NCI-H460 (cell line): ENCODE measurements around the gene BICD1. TPM values are rescaled to one million over a fixed set of nuclear protein-coding genes. Genes with fewer than 3 reads are reported as not detected.
A peak's percentile ranks its signal among the peaks of the same experiment; 100 is the strongest.

Experiments used
- DNase-seq: peaks from one replicate; pipeline ENCODE4 v3.0.0-alpha.2; 2016; ENCODE audit warnings: low read depth; ENCODE audit errors: extremely low read depth
- total RNA-seq: library from RNA; depleted of rRNA; stranded (reverse); fragments of >200 nt; shearing (Covaris generic); gene quantifications from 2 replicates; pipeline ENCODE4 v1.2.3, GENCODE V29; 2014

Gene BICD1
- total RNA-seq, 1 experiment from 2014 or later: 7.2 TPM

DNA sequence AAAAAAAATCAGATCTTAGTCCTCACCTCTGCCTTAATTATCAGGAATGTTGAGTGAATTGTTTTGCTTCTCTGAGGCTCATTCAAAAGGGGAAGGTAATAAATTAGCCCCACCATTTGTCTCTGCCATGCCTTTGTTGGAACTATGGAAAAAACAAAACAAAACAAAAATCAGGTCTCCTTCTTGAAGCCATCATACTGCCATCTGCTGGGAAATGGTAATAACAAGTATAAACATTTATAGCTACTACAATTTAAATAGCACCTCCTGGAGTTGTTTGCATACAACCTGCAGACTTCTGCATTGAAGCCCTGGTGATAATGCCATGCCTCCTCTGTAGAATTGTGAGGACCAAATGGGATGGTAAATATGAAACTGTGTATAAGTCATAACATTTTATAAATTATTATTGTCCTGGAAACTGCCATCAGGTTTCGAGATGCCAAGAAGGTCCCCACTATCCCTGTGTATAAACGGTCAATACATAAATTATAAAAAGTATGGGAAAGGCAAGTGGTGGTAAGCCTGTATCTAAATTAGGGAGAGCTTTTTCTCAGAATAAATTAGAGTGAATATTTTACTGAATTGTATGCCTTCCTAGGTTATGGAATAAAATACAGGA lies 205.5 kb downstream of the BICD1 start:
- DNase-seq: peak; percentile 48

DNA sequence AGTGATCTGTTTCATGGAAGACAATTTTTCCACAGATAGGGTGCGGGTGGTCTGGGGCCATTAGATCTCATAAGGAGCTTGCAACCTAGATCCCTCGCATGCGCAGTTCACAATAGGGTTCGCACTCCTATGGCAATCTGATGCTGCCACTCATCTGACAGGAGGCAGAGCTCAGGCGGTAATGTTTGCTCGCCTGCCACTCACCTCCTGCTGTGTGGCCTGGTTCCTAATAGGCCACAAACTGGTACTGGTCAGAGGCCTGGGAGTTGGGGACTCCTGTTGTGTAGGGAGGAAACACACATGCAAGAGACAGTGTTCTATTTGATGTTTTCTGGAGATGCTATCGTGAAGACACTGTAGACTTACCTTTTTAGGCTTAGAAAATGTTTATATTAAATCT lies 215.7 kb downstream of the BICD1 start:
- no peak for DNase-seq

DNA sequence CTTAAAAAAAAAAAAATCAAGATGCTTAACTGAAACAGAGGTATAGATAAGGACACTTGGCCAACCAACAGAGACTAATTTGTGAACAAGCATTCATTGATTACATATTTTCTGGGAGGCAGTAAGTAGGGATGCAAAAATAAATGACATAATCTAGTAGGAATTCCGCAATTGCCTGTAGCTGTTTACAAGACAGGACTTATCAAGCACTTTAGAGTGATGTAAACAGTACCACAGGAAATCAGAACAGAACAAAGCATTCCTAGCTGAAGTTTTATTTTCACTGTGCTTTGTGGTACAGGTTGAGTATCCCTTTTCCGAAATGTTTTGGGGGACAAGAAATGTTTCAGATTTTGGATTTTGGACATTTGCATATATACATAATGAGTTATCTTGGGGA lies 224.5 kb downstream of the BICD1 start:
- peak; percentile 37 for DNase-seq

DNA sequence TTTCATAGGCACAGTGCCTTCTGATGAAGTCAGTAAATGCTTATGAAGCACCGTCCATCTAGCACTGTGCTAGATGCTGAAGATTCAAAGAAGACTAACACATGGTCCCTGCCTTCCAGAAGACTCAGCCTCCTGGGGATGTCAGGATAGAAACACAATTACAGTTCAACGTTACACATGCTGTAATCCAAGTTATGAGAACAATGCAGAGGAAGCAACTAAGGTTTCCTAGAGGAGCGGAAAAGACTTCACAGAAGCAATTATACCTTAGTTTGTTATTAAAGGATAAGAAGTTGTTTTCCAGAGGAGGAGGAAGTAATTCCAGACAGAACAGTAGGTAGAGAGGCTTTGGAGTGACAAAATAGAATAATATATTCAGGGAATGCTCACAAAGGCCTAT lies 225.8 kb downstream of the BICD1 start:
- DNase-seq: no peak

DNA sequence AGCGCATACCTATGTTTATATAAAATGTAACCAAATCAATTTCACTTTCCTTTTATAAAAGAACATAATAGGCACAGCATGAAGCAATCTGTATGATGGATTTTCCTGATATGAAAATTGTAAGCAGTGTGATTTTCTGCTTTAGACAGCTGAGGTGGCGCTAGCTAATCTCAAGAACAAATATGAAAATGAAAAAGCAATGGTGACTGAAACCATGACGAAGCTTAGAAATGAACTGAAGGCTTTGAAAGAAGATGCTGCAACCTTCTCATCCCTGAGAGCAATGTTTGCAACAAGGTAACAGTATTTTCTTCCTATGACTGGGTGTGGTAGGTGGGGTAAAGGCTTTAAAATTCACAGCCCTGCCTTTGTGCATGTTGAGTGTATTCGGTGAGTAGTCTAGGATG lies 227.7 kb downstream of the BICD1 start:
- no peak for DNase-seq

DNA sequence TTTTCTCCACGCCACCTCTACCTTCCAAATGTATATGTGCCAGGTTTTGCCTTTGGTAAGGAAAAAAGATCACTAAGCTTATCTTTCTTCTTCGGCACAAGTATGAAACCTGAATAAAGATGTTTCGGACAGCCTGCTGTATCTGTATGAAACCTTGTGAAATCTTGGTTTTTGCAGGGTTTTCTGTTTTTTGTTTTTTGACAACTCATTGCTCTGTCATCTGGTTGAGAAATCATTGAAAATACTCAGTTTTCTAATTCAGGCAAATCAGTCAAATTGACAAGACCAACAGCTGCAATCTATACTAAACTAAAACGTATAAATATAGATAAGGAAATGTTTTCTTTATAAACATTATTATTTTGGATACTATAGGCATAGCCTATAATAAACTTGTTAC lies 229.6 kb downstream of the BICD1 start:
- DNase-seq: no peak

DNA sequence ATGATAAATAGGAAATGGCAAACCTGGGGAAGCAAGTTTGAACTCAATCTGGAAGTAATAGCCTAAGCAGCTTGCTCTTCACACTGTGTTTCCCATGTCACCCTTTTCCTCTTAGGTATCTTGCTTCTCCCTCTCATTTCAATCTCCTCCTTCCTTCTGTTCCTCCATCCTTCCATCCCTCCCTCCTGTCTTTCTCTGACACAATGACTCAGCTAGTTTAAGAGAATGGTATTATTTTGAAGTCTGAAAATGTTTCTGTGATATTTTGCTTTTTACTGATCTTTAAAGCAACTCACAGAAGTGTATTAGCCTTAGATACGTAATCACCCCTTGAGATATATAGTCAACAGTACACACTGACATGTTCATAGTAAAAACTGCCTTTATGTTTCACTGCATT lies 236.8 kb downstream of the BICD1 start:
- no peak for DNase-seq

DNA sequence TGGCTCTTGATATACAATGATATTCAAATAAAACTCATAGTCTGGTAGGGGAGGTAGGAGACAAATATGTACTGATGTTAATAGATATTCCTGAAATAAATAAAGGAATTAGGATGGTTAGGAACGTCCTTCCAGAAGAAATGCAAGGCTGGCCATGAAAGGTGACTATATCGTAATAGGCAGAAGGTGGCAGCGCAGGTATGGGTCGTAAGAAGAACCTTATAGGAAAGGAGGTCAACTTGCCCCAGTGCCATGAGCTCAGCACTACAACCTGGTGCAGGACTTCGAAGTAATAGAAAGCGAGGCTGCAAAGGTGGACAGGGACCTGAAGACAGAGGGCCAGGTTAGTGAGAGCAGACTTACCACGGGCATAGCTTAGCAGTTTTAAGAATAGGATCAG lies 237.4 kb downstream of the BICD1 start:
- no peak for DNase-seq

DNA sequence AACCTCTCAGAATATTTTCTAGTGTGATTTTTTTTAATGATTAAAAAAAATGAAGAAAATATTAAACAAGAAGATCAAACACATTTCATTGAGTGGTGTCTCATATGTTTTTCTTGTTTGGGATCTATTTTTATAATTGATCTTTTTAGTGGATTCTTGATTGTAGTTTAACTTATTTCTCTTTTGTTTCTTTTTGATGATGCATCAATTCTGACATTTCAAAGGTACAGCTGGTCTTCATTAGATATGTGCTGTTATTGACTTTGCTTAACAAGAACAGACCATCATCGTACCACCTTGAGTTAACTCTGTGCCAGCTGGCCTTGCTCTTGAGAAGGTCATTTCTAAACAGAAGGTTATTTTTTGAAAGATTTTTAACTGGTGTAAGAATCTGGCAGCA lies 246.9 kb downstream of the BICD1 start:
- DNase-seq: no peak

DNA sequence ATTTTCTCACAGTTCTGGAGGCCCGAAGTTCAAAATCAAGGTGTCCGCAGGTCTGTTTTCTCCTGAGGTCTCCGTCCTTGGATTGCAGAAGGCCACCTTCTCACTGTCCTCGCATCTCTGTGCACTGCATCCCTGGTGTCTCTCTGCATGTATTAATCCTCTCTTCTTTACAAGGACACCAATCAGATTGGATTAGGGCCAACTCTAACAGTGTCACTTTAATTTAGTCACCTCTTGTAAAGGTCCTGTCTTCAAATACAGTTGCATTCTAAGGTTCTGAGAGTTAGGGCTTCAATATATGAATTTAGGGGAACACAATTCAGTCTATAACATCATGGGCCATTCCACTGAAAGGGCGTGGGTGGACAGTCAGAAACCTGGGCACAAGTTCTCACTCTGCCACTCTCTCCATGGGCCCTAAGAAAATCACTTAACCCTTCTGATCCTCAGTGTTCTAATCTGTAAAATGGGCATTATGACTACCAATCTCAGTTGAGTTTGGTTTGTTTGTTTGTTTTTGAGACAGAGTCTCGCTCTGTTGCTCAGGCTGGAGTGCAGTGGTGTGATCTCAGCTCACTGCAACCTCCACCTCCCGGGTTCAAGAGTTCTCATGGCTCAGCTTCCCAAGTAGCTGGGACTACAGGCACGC lies 251.1 kb downstream of the BICD1 start:
- no peak for DNase-seq

DNA sequence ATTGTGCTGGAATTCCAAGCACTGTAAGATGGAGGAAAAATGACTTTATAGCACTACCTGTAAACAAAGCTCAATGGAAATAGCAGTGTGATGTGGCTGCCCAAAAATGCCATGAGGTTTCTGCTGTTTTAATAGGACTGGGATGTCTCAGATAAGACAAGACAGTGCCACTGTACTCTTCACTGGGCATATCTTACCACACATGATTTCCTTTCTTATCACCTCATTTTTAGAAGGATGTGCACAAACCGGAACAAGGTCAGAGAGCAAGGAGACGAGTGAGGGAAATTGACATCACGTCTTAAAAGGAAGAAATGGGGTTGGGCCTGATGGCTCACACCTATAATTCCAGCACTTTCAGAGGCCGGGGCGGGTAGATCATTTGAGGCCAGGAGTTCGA lies 254.3 kb downstream of the BICD1 start:
- no peak for DNase-seq

DNA sequence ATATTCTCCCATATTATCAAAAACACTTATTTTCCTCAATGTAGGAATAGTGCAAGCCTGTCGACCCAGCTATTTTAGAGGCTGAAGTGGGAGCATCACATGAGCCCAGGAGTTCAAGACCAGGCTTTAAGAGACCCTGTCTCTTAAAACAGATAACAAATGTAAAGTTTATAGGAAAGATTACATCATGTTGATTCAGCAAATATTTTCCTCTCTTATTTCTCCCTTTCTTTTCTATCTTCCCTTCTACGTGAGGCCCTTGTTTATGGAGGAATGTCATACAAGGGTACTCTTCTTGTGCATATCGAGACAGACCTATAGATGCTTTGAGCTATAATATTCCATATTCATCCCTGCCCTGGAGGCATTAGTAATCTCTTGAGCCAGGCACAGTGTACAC lies 256.2 kb downstream of the BICD1 start:
- no peak for DNase-seq

DNA sequence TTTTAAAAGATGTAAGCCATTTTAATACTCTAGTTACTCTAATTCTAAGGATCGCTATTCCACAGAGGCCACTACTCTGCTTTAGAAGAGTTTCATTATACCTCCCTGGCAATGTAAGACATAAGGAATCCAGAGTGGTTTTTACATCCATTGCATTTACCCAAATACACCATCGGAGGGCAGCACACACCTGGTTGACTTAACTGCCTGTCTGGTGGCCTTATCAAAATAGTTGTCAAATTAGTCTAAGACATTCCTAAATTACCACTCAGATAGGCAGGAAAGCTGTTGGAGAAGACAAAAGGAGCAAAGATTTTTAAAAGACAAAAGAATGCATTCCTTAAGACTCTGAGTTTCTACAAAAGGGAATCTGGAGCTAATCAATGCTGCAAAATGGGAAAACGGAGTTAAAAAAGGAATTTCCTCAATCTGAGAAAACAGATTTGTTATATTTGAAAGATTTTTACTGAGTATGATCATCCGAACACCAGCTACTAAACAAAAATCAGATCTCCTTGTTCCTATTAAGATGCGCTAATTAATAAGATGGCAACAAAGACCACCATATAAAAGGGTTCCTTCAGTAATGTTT lies 258.9 kb downstream of the BICD1 start:
- peak; percentile 52 for DNase-seq

DNA sequence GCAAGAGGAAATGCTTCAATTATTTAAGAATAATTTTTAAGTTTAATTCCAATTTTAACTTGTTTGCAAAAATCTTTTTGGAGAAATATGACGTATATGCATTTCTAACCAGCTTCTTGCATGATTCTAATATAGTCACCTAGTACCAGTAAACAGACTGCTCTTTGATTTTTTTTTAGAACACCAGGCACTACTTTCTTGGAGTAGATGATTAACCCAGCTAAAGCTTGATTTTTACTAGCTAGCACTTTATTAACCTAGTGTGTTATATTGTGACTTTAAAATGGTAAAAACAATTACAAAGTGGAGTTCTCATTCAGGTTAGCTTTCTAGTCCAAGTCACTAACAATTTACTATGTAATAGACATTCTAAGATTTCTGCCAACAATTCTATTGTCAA lies 260.1 kb downstream of the BICD1 start:
- no peak for DNase-seq

DNA sequence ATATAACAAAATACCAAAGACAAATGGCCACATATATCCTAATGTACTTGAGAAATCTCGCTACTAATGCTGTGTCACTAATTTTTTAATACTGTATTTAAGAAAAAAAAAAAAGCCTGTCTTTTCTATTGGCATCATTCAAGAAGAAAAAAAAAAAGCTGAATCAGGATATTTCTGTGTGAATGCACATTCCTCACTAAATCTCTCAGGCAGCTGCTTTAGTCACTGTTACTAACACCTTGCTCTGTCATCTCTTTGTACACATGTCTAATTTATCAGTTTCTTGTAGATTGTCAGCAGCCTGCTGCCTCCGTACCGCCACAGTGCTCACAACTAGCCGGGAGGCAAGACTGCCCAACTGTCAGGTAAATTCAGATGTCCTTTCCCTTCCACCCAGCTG lies 260.7 kb downstream of the BICD1 start:
- DNase-seq: no peak

DNA sequence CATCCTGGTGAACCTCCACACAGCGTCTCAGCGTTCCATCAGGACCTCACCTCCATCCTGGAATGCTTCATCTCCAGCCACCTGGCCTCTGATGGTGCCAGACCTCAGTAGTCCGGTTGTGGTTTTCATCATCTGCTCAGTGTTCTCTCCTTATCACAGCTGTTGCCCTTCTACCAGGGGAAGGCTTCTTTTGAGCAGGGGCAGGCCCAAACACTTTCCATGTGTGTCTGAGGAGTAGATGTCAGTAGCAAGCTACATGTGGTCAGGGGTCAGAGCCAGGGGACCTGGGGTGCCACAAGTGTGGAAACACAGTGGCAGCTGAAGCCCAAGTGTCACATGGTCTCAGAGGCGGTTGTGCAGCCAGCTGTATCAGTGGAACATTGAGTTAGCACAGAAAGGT lies 262.6 kb downstream of the BICD1 start:
- no peak for DNase-seq

DNA sequence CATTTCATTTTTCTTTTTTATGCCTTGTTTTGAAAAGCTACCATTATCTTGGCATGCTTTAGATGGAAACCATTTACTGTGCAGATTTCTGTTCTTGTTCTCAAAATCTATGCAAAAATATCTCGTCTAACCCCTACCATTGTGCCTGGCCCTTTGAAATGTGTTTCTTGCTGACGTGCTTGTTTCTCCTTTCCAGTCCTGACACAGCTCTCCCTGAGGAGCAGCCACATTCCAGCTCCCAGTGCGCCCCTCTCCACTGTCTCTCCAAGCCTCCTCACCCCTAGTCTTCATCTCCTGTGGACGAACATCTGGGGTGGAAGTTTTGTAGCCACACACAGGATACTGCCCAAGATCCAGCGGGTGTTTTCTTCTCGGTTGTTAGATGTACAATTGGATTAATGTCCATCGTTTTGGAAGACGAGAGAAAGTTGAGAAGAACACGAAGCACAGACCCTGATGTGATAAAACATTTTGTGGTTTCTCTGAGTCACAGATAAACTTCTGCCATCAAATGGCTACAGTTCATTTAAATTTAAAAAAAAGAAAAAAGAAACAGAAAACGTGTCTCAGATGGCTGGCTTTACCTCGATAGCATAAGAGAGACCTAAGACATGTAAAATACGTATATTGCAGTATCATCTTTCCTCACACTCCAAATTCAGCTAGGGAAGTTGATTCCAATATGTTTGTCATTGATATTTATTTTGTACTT lies 270.9 kb downstream of the BICD1 start:
- no peak for DNase-seq

DNA sequence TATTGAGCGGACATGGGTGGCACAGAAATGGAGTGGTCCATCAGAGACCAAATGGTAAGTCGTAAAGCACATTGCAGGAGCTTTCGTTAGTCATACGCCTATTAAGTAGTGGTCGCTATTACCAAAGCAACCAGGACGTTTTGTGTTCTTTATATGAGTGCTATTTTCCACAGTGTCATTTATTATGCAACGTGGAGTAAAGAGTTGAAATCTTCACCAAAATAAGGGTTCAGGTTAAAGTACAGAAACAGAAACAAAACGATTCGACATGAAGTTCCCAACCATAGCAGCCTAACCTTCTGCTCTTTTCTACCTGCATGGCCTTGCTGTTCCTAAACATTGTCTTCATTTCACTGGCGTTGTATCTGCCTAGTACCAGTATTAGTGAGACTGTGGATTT lies 272.6 kb downstream of the BICD1 start:
- DNase-seq: no peak

DNA sequence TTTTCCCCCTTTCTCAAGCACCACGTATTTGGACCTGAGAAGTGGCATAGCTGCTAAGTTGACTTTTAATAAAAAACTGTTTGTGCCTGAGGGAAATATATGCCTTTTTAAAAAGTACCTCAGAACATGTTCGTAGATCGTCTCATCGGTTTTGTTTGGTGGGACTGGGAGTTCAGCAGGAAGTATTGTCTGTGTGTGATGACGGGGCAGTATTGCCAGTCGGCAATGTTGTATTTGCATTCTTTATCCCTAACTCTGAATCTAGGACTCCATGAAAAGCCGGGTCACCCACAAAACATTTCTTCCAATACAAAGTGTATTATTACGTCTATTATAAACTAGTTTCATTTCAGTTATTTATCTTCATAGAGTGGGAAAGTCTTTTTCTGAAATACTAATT lies 273.0 kb downstream of the BICD1 start:
- DNase-seq: no peak

DNA sequence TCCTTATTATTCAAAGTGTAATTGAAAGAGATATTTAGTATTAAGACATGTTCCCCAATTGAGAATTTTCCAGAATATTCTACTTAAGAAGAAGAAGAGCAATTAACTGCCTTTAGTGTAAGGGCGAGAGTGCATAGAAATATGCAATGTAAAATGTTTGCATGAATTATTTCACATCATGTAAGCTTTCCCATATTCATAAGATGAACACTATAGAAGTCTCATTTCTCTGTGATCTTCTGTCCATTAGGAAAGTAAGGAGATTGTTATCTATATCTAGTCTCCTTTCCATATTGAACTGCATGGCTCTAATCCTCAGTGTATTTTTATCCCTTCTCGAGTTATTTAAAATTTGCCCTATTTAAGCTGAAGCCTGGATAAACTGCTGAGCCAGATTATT lies 275.6 kb downstream of the BICD1 start:
- no peak for DNase-seq

DNA sequence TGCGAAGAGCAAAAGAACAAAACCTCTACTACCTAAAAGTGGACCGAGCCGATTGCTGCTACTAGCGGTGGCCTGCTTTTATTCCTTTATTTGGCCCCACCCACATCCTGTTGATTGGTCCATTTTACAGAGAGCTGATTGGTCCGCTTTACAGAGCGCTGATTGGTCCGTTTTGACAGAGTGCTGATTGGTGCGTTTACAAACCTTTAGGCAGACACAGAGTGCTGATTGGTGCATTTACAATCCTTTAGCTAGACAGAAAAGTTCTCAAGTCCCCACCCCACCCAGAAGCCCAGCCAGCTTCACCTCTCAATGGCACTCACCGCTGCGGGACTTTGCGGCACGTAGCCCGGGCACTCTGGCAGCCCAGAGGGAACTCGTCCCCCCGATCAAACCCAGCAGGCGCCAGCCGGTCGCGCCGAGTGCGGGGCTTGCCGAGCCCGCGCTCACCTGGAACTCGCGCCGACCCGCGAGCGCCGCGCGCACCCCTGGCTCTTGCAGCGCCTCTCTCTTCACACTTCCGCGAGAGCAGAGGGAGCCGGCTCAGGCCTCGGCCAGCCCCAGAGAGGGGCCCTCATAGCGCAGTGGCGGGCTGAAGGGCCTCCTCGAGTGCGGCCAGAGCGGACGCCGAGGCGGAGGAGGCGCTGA lies 284.0 kb downstream of the BICD1 start:
- no peak for DNase-seq
